NCI-H526 (cell line): ENCODE measurements around the gene VPS8.

Experiments used
- DNase-seq, 2 experiments: peaks; one replicate each; lab custom pipeline; 2025; lab: John Stamatoyannopoulos, UW

VPS8 gene

GRCh38 chr3:185094697-185095096 lies 282.7 kb downstream of the VPS8 start:
- DNase-seq, result no peak
